ENCODE data around the gene CHMP3.
"Not testable (repeated sequence)": the region's sequence is repeated elsewhere in the genome, so short reads cannot be mapped to it uniquely, and the experiment has no call there.

The CHMP3 gene

DNA sequence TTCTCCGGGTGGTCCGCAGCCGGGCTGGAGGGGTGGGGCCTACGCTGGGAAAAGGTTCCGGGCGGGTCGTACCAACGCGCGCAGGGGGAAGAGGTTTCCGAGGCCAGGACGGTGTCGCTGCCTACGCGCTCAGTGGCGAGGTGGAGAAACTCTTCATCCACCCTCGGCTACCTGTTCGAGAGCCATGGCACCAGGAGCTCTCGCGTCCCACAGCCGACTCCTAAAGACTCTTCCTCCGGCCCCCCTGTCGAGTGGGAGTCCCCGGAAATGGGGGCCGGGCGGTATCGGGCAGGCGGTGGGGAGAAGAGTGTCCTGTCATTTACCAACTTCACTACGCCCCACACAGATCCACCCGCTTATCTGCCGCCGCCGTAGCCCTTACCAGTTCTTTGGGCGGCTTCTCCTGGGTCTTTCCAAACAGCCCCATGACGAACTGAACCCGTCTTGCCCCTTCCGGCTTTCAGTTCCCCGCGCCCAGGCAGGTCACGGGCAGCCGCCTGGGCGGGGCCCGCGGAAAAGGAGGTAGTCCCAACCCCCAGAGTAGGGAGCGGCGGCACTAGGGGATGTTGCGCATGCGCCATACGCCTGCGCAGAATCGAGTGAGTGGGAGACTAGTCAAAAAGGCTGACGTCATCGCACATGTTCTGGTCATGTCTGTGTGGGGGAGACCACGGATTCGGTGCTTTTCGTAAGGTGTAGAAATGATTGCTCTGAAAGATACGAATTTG lies at the start of gene CHMP3:
Gene CHMP3, minus strand, starts transcription at position 522 of the 728 bp plus-strand sequence. Its CDS starts 95 bp downstream, at position 427.
- DNase-seq: peak; percentile 98

DNA sequence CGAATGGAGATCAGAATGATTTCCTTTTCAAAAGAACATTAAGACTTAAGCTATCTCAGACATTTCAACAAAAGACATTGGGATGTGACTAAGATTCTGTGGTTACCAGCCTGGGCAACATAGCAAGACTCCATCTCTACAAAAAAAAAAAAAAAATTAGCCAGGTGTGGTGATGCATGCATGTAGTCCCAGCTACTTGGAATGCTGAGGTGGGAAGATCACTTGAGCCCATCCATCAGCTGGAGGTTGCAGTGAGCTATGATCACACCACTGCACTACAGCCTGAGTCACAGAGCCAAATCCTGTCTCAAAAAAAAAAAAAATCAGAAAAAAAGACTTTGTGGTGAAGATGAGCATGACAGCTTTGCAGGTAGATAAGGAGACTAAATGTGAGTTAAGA lies 47.6 kb upstream of the CHMP3 start:
- DNase-seq: no peak

DNA sequence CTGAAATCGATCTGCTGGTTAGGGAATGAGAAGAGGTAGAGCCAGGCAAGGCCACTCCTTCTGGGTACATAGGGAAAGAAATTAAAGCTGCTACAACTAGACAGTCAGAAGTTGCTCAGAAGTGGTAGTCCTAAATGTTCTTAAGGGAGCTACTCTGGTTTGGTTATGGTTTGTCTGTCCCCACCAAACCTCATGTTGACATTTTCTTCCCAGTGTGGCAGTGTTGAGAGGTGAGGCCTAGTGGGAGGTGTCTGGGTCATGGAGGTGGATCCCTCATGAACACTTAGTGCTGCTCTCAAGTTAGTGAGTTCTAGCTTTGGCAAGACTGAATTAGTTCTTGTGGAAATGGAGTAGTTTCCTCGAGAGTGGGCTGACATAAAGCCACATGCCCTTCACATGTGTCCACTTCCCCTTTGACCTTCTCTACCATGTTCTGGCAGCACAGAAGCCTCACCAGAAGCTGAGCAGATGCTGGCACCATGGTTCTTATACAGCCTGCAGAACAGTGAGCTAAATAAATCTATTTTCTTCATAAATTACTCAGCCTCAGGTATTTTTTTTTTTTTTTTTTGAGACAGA lies 45.7 kb upstream of the CHMP3 start:
- no peak for DNase-seq

GRCh38 chr2:86603905-86604304 lies 40.7 kb upstream of the CHMP3 start:
- no peak for DNase-seq

DNA sequence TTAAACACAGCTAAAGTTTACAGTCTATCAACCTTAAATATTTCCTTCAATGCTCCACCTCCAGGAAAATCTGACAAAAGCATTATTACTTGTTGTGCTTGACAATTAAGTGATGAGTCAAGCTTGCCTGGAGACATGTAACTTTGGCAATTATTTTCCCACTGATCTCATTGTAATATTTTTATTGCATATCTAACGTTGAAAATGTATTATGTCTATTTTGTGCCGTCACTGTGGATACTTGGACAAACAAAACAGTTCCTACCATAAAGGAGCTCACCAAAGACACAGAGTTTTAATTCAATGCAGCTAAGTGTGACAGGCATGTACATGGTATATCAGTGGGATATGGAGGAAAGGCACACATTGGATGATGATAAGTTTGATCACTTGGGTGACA lies 35.7 kb upstream of the CHMP3 start:
- DNase-seq: no peak

- no peak for DNase-seq
Observed at GRCh38 chr2:86596118-86596517, 32.9 kb upstream of the CHMP3 start.

- DNase-seq: no peak
Observed at GRCh38 chr2:86593266-86593665, 30.0 kb upstream of the CHMP3 start.

GRCh38 chr2:86592547-86593230 lies 29.4 kb upstream of the CHMP3 start:
- no peak for DNase-seq

GRCh38 chr2:86589701-86590100 lies 26.5 kb upstream of the CHMP3 start:
- DNase-seq: not testable (repeated sequence)

GRCh38 chr2:86584151-86584913 lies 21.1 kb upstream of the CHMP3 start:
- peak; percentile 72 for DNase-seq

- DNase-seq: no peak
Observed at GRCh38 chr2:86580560-86580959, 17.3 kb upstream of the CHMP3 start.

DNA sequence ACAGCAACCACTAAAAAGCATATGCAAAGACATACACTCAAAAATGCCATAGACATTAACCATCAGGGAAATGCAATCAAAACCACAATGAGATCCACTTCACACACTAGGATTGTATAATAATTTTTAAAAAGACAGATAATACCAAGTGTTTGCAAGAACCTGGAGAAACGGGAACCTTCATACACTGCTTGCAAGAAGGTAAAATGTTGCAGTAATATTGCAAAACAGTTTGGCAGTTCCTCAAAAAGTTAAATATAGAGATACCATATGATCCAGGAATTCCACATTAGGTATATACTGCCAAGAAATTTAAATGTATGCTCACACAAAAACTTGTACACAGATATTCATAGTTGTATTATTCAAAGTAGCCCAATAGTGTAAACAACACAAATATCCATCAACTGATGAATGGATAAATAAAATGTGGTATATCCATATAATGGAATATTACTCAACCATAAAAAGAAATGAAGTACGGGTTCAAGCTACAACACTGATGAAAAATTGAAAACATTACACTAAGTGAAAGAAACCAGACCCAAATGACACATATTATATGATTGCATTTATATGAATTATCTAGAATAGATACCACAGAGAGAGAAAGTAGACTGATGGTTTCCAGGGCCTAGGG lies 14.7 kb upstream of the CHMP3 start:
- DNase-seq: no peak

DNA sequence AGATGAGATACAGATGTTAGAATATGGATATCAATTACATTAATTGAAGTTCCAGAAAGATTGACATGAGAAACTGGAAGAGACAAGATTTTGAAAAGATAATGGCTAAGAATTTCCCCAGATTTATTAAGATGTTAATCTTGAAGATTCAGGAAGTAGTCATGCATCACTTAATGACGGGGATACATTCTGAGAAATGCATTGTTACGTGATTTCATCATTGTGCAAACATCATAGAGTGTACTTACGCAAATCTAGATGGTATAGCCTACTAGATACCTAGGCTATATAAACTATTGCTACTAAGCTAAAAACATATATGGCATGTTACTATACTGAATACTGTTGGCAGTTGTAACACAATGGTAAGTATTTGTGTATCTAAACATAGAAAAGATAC lies 6.8 kb upstream of the CHMP3 start:
- no peak for DNase-seq

GRCh38 chr2:86566821-86567190 lies 3.6 kb upstream of the CHMP3 start:
- DNase-seq: no peak

DNA sequence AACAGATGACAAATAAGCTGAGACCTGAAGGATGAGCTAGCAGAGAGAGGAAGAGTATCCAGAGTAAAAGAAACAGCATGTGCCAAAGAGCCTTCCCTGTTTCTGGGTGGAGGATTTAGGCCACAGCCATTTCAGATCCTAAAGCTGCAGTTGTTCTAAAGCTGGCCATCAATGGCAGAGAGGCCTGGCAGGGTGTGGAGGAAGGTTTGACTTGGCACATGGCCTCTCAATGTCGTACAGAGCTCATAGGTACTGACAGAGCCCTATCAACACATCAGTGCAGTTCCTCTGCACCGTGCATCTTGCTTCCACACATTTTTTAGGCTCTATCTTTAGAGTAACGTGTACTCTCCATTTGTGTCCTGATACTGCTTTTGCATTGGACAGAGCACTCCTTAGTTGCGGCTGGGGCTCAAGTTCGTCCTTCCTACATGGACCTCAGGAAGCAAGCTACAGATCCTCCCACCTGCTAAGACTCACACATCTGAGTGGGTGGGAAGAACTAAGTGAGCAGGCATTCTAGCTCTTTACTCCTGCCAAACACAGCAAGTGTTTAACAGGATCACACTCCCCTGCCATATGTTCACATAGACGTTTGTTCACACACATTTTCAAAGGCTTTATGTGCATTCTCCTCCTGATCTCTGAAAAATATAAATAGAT lies 3.0 kb upstream of the CHMP3 start:
- no peak for DNase-seq

DNA sequence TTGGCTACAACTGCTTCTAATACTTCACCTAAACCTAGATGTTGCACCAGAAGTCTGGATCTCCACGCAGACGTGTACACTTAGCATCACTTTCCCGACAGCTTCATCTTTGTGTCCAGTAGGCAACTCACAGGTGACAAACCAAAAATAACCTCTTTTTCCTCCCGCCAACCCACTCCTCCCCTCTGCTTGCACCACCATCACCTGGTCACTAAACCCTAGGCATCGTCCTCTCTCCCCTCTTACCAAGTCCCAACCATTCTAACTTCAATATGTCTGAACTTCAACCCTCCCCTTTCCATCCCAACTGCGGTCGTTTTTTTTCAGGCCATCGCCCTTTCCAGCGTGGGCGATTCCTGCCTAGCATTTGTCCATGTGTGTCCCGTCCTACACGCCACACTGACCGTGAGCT lies 413 bp upstream of the CHMP3 start:
- no peak for DNase-seq

DNA sequence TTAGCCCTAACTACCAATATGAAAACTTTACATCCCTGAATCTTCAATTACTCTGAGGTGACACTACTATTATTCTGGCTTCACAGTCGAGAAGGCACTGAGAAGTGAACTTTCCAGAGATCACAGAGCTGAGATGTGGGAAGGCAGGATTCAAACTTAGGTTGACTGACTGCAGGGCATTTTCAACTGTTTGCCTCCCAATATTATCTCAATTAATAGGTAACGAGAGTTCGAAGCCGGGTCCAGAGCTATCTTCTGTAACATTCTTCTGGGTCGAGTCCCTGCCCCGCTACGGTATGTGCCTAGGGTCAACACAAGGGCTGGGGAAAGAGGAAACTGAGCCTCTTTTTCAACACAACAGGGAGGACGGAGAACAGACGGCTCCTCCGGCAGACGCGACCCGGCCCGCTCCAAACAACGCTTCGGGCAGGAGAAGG lies 740 bp downstream of the CHMP3 start:
- DNase-seq: no peak

- no peak for DNase-seq
Observed at GRCh38 chr2:86557836-86558235, 5.4 kb downstream of the CHMP3 start.

GRCh38 chr2:86556508-86556907 lies 6.7 kb downstream of the CHMP3 start:
- no peak for DNase-seq

DNA sequence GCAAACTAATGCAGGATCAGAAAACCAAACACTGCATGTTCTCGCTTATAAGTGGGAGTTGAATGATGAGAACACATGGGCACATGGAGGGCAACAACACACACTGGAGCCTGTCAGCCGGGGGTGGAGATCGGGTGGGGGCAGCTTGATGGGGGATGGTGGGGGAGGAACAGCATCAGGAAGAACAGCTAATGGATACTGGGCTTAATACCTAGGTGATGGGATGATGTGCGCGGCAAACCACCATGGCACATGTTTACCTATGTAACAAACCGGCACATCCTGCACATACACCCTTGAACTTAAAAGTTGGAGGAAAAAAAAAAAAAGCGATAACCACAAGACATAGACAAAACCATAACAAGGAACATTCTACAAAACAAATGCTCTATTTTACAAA lies 10.4 kb downstream of the CHMP3 start:
- DNase-seq: no peak

DNA sequence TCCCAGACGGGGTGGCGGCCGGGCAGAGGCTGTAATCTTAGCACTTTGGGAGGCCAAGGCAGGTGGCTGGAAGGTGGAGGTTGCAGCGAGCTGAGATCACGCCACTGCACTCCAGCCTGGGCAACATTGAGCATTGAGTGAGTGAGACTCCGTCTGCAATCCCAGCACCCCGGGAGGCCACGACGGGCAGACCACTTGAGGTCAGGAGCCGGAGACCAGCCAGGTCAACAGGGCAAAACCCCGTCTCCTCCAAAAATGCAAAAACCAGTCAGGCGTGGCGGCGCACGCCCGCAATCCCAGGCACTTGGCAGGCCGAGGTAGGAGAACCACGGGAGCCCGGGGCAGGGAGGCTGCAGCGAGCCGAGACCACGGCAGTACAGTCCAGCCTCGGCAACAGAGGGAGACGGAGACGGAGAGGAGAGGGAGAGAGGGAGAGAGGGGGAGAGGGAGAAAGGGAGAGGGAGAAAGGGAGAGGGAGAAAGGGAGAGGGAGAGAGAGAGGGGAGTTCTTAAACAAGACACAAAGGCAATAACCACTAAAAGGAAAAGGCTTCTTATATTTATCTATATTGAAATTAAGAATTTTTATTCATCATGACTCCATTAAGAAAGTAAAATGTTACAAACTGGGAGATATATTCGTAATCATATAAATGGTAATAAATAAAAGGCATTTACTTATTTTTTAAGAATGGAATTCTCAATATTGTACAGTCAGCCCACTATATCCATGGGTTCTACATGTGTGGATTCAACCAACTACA lies 13.1 kb downstream of the CHMP3 start:
- not testable (repeated sequence) for DNase-seq

- not testable (repeated sequence) for DNase-seq
Observed at GRCh38 chr2:86549440-86549839, 13.8 kb downstream of the CHMP3 start.

All from activated CD4-positive, alpha-beta T cell treated with anti-CD3 and anti-CD28 coated beads, Interleukin-10, Interleukin-2, amounts not matched to agents 100 ng/mL and 50 ng/mL, durations not matched to agents 16 hours and 8 hours (primary cell).